Activated CD8-positive, alpha-beta memory T cell treated with anti-CD3 and anti-CD28 coated beads for 48 hours (primary cell): ENCODE measurements around the gene SEMA3D.
"Not testable (repeated sequence)": the region's sequence is repeated elsewhere in the genome, so short reads cannot be mapped to it uniquely, and the experiment has no call there.

Source experiments
- DNase-seq, 3 experiments: peaks; one replicate each; pipeline ENCODE4 v3.0.0-alpha.2; 2020; ENCODE audit warnings: low read depth in 2 of 3, low spot score in 2 of 3

Gene SEMA3D

DNA sequence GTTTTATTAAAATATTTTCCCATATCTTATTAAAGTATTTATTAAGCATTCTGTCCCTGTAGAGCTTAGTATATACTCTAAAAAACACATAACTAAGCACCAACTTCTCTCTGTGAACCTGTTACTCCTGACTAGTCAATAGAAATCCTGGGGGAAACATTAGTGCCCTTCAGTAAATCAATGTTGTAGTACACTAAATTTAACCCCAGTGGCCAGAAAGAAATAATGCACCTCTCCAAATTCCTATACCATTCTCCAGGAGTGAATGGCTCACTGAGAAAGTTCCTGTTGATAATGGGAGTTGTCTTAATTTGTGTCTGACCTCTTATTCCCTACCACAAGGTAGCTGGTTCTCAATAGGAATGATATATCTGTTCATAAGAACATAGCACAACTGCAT lies 188.2 kb downstream of the SEMA3D start:
- no peak for DNase-seq

DNA sequence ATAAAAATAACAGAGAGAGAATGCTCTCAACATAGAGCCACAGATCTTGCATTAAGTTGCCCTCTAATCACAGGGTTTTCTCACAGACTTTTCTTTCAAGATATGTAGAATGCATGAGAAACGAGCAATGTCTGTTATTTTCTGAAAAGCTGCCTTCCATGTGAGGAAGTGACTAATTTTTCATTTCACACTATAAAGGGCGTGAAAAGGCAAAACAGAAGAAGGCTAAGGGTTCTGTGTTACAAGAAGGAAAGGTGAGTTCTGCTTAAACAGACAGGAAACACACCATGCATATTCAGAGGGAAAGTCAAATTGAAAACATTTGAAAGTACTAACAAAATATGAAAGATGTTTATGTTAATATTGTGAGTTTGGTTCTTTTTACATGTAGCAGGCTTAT lies 189.2 kb downstream of the SEMA3D start:
- DNase-seq, result no peak

DNA sequence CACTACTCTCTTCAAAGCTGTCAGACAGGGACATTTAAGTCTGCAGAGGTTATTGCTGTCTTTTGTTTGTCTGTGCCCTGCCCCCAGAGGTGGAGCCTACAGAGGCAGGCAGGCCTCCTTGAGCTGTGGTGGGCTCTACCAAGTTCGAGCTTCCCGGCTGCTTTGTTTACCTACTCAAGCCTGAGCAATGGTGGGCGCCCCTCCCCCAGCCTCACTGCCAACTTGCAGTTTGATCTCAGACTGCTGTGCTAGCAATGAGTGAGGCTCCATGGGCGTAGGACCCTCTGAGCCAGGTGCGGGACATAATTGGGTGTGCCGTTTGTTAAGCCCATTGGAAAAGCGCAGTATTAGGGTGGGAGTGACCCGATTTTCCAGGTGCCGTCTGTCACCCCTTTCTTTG lies 193.9 kb downstream of the SEMA3D start:
- not testable (repeated sequence) for DNase-seq

DNA sequence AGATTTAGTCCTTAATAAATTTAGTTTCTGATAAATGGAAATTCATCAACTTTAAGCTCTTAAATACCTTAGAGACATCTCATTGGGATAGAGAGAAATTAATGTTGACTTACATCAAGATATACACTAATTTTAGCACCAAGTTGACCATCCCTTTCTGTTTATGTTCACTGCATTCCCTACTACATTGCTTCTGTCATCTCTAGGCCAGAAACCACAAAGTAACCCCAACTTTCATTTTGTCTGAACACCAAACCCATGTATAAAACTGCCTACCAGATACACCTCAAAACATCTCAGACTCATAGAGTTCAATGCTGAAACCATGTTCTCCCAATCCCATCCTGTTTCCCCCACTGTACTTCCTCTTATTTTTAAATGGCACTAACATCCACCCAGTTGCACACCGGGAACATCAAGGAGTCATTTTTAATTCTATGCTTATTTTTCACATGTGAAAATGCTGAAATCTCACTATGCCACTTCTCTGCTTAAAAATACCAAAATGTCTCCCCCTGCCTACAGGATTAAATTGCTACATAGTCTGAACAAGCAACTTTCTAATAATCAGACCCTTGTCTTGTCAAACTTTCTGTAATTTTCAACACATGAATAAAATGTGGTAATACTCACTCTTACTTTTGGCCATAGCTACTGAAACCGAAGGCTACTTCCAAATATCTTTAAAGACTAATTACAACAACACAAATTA lies 201.6 kb downstream of the SEMA3D start:
- no peak for DNase-seq

DNA sequence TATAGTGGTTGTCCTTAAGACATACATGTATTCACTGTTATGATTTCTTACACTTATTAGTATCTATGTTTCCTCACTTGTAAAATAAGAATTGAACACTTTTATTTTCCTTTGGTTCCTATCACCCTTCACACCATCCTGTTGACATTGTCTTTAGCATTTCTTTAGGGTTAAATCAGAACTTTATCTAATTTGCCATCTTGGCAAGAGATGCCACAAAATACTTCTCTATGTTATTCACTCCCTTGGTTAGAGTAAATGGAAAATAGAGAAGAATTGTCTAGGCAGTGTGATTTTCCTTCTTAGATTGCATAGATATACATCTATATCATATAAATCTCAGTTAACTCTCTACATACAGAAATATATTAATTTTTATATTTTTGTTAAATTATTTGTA lies 204.7 kb downstream of the SEMA3D start:
- DNase-seq, result no peak

DNA sequence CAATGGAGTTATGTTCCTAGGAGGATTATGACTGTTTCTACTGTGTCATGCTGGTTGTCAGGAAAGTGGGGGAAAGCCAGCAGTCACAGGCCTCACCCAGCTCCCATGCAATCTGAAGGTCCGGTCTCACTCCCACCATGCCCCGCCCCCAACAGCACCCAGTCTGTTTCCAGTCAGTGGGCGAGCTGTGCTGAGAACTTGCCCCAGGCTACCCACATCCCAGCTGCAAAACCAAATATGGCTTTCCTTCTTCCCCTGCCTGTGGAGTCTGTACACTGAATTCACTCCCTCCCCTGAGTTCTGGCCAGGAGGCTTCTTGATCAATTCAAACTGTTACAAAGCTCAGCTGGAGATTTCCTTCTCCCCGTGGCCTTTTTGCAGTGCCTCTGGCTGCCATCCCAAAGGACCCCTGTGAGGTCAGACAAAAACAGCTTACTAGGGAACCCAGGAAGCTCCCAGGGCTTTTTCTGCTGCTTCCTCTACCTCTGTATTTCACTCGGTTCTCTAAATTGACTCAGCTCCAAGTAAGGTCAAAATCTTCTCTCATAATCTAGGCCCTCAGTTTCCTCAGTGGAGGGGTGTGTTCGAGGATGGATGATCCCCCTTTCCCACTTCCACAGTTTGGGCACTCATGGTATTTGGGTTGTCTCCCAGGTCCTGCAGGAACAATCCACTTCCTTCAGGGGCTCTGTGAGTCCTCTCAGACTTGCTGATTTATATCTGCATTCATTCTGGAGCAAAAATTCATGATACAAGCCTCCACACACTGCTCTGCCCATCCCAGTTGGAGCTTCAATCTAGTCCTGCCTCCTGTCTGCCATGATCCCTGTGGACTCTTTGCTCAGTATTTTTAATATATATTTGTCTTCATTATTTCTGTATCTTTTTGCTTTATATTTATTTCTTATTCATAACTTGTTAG lies 205.5 kb downstream of the SEMA3D start:
- DNase-seq, result no peak

DNA sequence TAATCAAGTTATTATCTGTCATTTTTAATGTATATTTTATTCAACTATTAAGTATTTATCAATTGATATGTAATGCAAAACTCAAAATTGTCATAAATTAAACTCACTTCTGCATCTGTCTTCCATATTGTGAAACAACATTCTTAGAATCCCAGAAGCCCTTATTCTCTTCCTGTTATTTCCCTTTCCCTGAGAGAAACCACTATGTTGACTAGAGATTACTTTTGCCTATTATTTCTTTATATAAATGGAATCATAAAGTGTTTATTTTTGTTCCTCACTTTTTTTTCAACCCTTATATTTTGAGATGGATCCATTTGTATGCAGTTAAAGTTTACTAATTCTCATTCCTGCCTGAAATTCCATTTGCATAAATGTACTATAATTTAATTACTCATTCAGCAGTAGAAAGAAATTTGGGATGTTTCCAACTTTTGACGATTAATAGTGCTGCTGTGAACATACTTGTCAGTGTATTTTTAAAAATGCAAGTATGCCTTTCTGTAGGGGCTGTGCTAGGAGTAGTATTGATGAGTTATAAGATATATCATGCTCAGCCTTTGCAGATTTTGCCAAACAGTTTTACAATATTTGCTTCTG lies 211.2 kb downstream of the SEMA3D start:
- DNase-seq, result no peak

DNA sequence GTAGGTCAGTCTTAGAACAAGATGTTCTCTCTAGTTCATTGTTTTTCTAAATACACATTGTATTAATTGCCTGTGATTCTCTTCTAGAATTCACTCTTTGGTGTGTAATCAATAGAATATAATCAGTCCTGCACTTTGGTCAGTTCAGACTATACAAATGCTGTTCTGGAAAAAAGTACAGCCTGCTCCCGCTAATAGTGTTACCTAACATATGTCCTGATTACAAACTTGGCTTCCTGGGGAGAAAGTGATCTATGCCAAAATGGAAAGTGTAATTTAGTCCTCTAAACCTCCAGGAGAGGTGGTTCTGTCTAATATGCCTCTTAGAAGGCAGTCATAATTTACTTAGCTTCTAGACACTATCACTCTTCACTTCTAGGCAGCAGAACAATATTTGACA lies 215.5 kb downstream of the SEMA3D start:
- DNase-seq, result no peak

DNA sequence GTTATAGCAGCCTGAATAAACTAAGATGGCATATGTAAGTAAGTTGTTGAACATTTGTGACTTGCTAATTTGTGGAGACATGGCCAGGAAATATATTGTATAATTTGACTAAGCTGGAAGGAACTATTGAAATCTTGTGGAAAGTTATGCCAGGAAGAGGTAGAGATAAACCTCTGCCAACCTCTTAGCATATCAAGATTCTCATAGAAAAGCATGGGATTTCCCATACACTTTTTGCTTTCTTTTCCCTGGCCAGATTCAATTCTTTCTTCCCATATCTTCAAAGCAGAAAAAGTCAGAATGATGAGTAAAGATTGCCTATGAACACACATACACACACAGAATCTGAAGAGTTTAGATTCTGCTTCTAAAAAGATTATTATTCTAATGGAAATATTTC lies 216.2 kb downstream of the SEMA3D start:
- no peak for DNase-seq

DNA sequence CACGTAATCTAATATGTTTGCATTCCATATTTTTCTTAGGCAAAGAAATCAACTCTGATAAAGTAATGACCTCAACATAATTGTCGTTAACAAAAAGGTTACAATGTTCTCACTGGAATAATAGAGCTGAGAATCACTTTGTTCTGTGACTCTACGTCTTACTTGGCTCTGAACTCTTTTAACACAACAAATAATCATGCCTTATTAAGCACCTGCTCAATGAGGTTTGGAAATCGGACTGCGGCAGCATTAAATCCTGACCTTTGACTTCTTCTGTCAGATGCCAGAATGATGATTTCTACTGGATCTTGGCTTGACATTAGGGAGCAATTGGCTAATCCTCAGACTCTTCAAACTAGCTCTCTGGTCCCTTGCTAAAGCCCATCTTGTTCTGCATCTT lies 233.6 kb downstream of the SEMA3D start:
- no peak for DNase-seq

DNA sequence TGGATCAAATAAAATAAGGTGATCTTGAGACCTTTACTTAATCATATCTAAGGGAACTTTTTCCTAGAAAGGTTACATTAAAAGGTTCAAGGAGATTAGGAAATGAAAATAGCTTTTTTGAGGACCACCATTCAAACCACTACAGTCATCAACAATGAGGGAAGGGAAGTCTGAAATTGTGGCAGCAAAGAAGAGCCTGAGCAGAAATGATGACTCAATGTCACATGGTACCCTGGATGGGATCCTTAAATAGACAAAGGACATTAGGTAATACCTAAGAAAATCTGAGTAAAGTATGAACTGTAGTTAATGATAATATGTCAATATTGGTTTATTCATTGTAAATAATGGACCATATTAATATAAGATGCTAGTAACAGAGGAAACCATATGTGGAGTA lies 236.0 kb downstream of the SEMA3D start:
- no peak for DNase-seq

DNA sequence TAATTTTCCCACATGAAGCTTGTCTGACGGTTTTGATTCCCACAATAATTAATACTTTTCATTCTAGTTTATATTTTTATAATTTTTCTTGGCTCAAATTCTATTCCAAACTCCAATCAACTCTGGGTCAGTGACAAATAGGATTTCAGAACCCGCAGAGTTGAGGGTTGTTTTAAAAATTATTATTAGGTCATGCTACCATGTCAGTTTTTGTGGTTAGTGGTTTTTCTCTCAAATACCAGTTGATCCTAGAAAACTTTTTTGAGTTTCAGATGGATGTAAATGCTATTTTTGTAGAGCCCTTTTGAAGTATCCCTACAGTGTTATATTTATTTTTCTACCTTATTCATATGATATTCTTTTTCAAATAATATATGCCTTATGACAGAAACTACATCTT lies 237.4 kb downstream of the SEMA3D start:
- DNase-seq, result no peak

DNA sequence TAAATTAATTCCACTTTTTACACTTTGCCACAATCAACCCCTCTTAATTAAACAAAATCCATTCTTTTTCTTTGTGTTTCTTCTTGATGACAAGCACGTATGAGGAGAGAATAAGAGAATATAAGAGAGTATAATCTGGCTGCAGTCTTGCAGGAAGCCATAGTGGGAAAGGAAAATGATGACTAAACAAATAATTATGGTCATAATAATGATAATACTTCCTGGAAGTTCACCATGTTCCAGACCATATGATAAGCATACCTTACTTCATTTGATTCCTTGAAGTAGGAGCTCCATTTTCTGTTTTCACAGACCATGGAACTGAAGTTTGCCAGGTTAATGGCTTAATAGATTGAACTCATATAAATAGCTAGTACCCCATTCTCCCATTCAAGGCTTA lies 237.8 kb downstream of the SEMA3D start:
- DNase-seq, result no peak

DNA sequence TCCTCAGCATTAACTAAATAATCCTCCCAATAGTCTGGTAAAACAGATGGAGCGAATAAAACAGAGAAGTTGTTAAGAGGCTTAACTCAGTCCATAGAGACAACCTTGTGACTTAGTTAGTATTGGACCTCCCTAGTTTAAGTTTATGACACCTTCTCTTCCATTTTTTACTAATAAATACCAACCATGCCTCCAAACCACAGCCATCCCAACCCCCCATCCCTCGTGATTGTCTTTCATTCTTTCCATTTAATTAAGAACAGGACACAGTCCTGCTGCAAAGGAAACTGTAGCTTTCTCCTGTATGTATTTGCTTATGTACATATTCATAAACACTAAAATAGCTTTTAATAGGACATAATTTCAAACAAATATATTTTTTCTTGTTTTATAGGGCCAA lies 238.2 kb downstream of the SEMA3D start:
- DNase-seq, result no peak

DNA sequence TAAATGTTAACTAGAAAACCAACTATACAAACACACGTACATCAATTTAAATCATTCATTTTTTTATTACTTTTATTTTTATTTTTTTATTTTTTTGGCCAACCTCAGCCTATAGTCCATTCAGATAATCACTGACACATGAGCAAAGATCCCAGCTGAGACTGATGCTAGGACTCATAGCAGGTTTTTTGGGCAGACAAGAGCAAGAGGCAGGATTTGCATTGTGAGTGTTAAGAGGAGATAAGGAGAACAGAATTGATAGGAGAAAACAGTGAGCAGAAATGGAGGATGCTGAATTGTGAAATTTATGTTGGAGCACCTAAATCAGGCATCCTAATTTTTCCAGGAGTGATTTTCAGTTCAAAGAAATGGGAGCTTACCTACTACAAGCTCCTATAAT lies 240.3 kb downstream of the SEMA3D start:
- DNase-seq, result no peak
